HG03066 (cell line): ENCODE data around the gene CSGALNACT2.
"Not testable (repeated sequence)": the region's sequence is repeated elsewhere in the genome, so short reads cannot be mapped to it uniquely, and the experiment has no call there.

Experiments
- ATAC-seq: cut with Tn5 transposase; IDR thresholded peaks from one replicate; pipeline ENCODE4 v1.9.1; 2021; ENCODE audit warnings: low read depth; ENCODE audit not compliant: unreplicated experiment

The CSGALNACT2 gene, protein sequence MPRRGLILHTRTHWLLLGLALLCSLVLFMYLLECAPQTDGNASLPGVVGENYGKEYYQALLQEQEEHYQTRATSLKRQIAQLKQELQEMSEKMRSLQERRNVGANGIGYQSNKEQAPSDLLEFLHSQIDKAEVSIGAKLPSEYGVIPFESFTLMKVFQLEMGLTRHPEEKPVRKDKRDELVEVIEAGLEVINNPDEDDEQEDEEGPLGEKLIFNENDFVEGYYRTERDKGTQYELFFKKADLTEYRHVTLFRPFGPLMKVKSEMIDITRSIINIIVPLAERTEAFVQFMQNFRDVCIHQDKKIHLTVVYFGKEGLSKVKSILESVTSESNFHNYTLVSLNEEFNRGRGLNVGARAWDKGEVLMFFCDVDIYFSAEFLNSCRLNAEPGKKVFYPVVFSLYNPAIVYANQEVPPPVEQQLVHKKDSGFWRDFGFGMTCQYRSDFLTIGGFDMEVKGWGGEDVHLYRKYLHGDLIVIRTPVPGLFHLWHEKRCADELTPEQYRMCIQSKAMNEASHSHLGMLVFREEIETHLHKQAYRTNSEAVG

GRCh38 chr10:43138021-43138756 lies at the start of gene CSGALNACT2:
Gene CSGALNACT2 (plus strand): TSS chr10:43138445. CDS start chr10:43155150, 16,705 bp downstream.
- ATAC-seq, result peak; percentile 67

DNA sequence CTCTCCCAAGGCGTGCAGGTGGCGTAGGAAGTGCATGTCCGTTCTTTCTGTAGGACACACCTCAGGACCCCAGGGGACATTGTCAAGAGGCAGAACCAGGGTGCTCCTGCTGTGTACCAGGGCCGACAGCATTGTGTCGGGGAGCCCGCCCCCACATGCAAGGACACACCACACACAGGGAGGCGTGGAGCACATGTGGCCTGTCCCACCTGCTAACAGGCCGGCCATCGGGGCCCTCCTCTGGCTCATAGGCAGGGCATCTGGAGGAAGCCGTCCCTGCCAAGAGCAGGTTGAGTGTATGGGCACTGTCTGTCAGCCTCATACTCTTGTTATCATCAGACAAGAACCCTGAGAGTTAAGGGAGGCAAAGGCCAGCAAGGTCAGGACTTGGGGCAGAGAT lies 48.7 kb upstream of the CSGALNACT2 start:
- no peak for ATAC-seq

DNA sequence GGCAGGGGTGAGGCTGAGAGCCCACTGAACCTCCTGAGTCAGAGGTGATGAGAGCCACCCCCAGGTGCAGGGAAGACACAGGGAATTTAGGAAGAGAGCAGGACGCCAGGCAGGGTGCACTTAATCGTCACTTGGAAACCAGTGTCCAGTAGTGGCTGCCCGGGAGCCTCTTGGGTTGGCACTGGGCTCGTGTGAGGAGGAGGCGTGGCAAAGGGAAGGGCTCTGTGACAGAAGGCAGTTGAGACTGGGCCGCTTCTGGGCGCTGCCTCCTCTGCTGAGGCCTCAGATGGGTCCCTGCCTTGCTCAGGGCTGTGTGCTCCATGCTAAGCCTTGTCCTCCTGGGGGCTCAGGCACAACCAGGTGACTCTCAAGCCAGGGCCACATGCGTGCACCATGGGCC lies 48.1 kb upstream of the CSGALNACT2 start:
- ATAC-seq, result no peak

- ATAC-seq, result no peak
These were observed 47.6 kb upstream of the CSGALNACT2 start for GRCh38 chr10:43090664-43091063.

GRCh38 chr10:43091846-43092245 lies 46.4 kb upstream of the CSGALNACT2 start:
- no peak for ATAC-seq

GRCh38 chr10:43093423-43094076 lies 44.7 kb upstream of the CSGALNACT2 start:
- ATAC-seq, result no peak

DNA sequence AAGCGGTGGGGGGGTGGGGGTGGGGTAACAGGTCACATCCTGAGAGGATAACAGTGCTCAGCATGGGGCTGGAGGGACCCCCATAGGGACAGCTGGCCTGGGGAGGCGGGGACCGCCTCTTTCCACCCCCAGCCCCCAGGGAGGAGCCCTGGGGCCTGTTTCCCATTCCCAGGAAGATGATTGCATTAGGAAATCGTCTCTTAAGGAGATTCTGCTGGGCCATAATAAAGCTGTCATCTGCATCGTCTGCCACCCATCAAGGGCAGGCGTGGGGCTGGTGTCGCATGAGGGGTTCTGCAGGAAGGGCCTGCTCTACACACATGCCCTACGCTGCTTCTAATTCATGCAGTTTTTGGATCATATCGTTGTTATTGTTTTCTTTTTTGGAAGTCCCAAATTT lies 44.2 kb upstream of the CSGALNACT2 start:
- ATAC-seq, result no peak

DNA sequence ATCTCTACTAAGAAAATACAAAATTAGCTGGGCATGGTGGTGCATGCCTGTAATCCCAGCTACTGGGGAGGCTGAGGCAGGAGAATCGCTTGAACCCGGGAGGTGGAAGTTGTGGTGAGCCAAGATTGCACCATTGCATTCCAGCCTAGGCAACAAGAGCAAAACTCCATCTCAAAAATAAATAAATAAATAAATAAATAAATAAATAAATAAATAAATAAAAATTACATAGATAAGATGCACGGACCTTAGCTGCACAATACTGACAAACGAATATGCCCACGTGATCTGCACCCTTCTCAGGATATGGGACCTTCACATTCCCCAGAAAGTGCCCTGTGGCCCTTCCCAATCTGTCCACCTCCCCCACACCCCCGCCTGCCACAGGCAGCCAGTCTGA lies 38.9 kb upstream of the CSGALNACT2 start:
- not testable (repeated sequence) for ATAC-seq

GRCh38 chr10:43099928-43100327 lies 38.3 kb upstream of the CSGALNACT2 start:
- no peak for ATAC-seq

- ATAC-seq, result no peak
These were observed 37.9 kb upstream of the CSGALNACT2 start for GRCh38 chr10:43100366-43100765.

DNA sequence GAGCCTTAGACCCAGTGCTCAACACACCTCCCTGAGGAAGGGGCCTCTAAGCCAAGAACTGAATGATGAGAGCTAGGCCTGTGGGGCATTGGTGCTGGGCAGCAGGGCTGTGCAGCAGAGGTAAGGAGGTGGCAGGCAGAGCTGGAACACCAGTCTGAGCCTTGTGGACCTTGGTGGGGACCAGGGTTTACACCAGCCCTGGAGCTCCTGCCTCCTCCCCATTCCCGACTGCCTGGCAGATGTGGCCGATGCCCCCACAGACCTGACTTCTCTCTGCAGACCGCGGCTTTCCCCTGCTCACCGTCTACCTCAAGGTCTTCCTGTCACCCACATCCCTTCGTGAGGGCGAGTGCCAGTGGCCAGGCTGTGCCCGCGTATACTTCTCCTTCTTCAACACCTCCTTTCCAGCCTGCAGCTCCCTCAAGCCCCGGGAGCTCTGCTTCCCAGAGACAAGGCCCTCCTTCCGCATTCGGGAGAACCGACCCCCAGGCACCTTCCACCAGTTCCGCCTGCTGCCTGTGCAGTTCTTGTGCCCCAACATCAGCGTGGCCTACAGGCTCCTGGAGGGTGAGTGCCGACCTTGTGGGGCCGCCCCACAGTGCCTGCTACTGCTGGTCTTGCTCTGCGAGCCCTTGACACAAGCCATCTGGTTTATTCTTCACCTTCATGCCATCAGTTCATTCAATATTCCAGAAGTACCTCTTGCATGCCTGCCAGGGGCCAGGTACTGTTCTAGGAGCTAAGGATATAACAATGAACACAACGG lies 36.0 kb upstream of the CSGALNACT2 start:
- ATAC-seq, result no peak

GRCh38 chr10:43105102-43105955 lies 32.9 kb upstream of the CSGALNACT2 start:
- peak; percentile 66 for ATAC-seq

GRCh38 chr10:43105956-43106229 lies 32.4 kb upstream of the CSGALNACT2 start:
- no peak for ATAC-seq

GRCh38 chr10:43106256-43107091 lies 31.8 kb upstream of the CSGALNACT2 start:
- no peak for ATAC-seq

GRCh38 chr10:43108951-43109350 lies 29.3 kb upstream of the CSGALNACT2 start:
- ATAC-seq, result no peak

DNA sequence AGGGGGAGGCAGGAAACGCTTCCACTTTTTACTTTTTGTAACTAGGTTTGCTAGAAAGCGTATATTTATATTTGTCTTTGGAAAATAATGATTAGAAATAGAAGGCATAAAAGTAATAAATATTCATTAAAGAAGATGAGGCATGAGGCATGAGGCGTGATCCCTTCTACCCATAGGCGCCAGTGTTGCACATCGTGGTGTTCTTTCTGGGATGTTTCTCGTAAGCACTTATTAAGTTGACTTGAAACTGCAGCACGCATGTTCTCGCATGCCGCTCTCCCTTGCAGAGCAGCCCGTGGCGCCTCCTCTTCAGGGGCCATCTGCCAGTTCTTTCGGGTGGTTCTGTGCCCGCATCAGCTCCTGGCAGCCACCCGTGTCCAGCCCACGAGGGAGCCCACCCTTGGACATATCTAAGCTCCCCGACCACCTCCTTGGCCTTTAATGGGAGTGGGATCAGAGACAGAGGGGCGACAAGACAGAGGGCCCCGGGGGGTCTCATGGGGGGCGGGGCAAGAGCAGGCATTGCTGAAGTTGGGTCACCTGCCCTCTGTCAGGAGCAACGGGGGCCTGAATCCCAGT lies 28.5 kb upstream of the CSGALNACT2 start:
- ATAC-seq, result no peak

DNA sequence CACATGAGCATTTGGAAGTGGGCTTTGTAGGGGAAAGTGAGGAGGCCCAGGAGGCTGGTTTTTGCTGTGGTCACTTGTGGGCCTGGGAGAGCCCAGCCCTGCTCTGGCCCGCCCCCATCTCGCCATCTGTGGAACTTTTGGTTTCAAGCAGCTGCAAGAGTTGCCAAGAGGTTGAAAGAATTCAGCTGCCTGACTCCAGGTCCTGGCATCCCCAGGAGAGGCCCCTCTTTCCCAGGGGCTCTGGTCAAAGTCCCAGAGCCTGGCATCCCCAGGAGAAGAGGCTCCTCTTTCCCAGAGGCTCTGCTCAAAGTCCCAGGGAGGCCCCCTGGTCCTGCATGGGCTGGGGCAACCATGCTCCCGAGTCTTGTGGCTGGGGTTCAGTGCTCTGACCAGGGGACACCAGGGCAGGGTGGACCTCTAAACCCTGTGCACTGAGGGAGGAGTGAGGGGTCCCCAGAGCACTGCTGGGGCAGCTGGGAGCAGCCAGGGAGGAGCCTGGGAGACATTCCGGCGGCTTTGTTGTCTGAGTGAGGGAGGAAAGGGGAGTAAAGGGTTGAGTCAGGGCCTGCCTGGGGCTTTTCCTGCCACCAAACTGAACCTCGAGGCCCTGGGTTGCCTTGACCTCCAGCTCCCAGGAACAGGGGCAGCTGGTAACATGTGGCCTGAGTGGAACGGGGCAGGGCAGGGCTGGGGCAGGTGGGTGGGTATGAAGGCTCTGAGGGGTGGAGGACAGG lies 27.7 kb upstream of the CSGALNACT2 start:
- peak; percentile 72 for ATAC-seq

- ATAC-seq, result no peak
These were observed 27.1 kb upstream of the CSGALNACT2 start for GRCh38 chr10:43111101-43111500.
